GM18498 (cell line): ENCODE results near the gene FSTL1.

Experiments
- ATAC-seq: cut with Tn5 transposase; IDR thresholded peaks from one replicate; pipeline ENCODE4 v1.9.1; 2021; ENCODE audit warnings: mild to moderate bottlenecking, moderate library complexity; ENCODE audit not compliant: unreplicated experiment

FSTL1 gene

GRCh38 chr3:120440001-120440703 lies 10.6 kb downstream of the FSTL1 start:
- no peak for ATAC-seq

GRCh38 chr3:120438665-120439370 lies 12.0 kb downstream of the FSTL1 start:
- ATAC-seq = no peak

- ATAC-seq = no peak
These were observed 12.6 kb downstream of the FSTL1 start for GRCh38 chr3:120438216-120438615.

GRCh38 chr3:120437559-120437958 lies 13.2 kb downstream of the FSTL1 start:
- ATAC-seq = no peak

GRCh38 chr3:120436523-120437050 lies 14.2 kb downstream of the FSTL1 start:
- no peak for ATAC-seq

GRCh38 chr3:120435621-120436020 lies 15.2 kb downstream of the FSTL1 start:
- ATAC-seq = no peak

- ATAC-seq = no peak
These were observed 17.0 kb downstream of the FSTL1 start for GRCh38 chr3:120433662-120434331.

- ATAC-seq = no peak
These were observed 18.5 kb downstream of the FSTL1 start for GRCh38 chr3:120432150-120432860.

- ATAC-seq = no peak
These were observed 20.9 kb downstream of the FSTL1 start for GRCh38 chr3:120429921-120430361.

- ATAC-seq = no peak
These were observed 21.9 kb downstream of the FSTL1 start for GRCh38 chr3:120428924-120429323.

GRCh38 chr3:120427201-120427600 lies 23.6 kb downstream of the FSTL1 start:
- ATAC-seq = no peak

GRCh38 chr3:120425572-120426250 lies 25.1 kb downstream of the FSTL1 start:
- no peak for ATAC-seq

- no peak for ATAC-seq
These were observed 25.7 kb downstream of the FSTL1 start for GRCh38 chr3:120424976-120425570.

GRCh38 chr3:120424506-120424905 lies 26.3 kb downstream of the FSTL1 start:
- no peak for ATAC-seq

GRCh38 chr3:120423432-120423831 lies 27.4 kb downstream of the FSTL1 start:
- ATAC-seq = no peak

GRCh38 chr3:120421926-120422325 lies 28.9 kb downstream of the FSTL1 start:
- no peak for ATAC-seq

GRCh38 chr3:120420928-120421551 lies 29.8 kb downstream of the FSTL1 start:
- ATAC-seq = no peak

GRCh38 chr3:120420360-120420759 lies 30.4 kb downstream of the FSTL1 start:
- no peak for ATAC-seq

- ATAC-seq = no peak
These were observed 31.0 kb downstream of the FSTL1 start for GRCh38 chr3:120419797-120420196.
